Measurements from ENCODE around the gene ZSCAN16. TPM values are rescaled to one million over a fixed set of nuclear protein-coding genes. Genes with fewer than 3 reads are reported as not detected.

The ZSCAN16 gene
- total and polyA plus RNA-seq, 2 of the 13 experiments (the other 11 are each of a cell fraction or from before 2014, with no cell fraction given): 5.7 to 12.7 TPM

GRCh38 chr6:28141500-28142329 lies 17.3 kb downstream of the ZSCAN16 start, which contains the start of gene ZKSCAN8 (continued):
- TF ChIP-seq ZNF709 (CRISPR knock-in tag; IDR thresholded peaks at IDR 0.05) (peak; percentile 86; the same call in 1 of the 2 replicates), ZNF800 (CRISPR knock-in tag; IDR thresholded peaks at IDR 0.05) (no peak; the same call in 1 of the 2 replicates), EED (CRISPR knock-in tag; IDR thresholded peaks at IDR 0.05) (peak; percentile 98), ZNF790 (CRISPR knock-in tag; IDR thresholded peaks at IDR 0.05; ENCODE audit: borderline replicate concordance) (peak; percentile 95; the same call in 1 of the 2 replicates), TBP (CRISPR knock-in tag; IDR thresholded peaks at IDR 0.05) (no peak), KLF13 (CRISPR knock-in tag; IDR thresholded peaks at IDR 0.05) (peak; percentile 88; the same call in 1 of the 2 replicates), ZNF567 (CRISPR knock-in tag; IDR thresholded peaks at IDR 0.05; ENCODE audit: borderline replicate concordance) (peak; percentile 97), ATAD3A (CRISPR knock-in tag; IDR thresholded peaks at IDR 0.05) (no peak), NFE2L2 (IDR thresholded peaks at IDR 0.05; ENCODE audit: low read length) (no peak), GFI1 (CRISPR knock-in tag; IDR thresholded peaks at IDR 0.05; ENCODE audit: borderline replicate concordance) (peak; percentile 82; the same call in 1 of the 2 replicates), HMGXB3 (CRISPR knock-in tag; IDR thresholded peaks at IDR 0.05; ENCODE audit: borderline replicate concordance) (peak; percentile 90), ZSCAN22 (CRISPR knock-in tag; IDR thresholded peaks at IDR 0.05) (peak; percentile 75), SP5 (CRISPR knock-in tag; IDR thresholded peaks at IDR 0.05; ENCODE audit: borderline replicate concordance, low read depth) (peak; percentile 88; the same call in 1 of the 2 replicates), XRCC5 (optimal IDR thresholded peaks at IDR 0.05; ENCODE audit: low read length) (peak; percentile 97), PREB (CRISPR knock-in tag; IDR thresholded peaks at IDR 0.05) (no peak), ZNF205 (CRISPR knock-in tag; IDR thresholded peaks at IDR 0.05) (peak; percentile 89; the same call in 1 of the 2 replicates), EHMT2 (IDR thresholded peaks at IDR 0.05; ENCODE audit: borderline replicate concordance, low read depth, low read length) (no peak), ZNF598 (CRISPR knock-in tag; IDR thresholded peaks at IDR 0.05; ENCODE audit: borderline replicate concordance) (peak; percentile 98; the same call in 1 of the 2 replicates), HBP1 (CRISPR knock-in tag; IDR thresholded peaks at IDR 0.05; ENCODE audit: low read depth) (peak; percentile 94), RFXAP (CRISPR knock-in tag; IDR thresholded peaks at IDR 0.05; ENCODE audit: borderline replicate concordance) (no peak), ZNF605 (CRISPR knock-in tag; IDR thresholded peaks at IDR 0.05) (peak; percentile 100)
